Liver (tissue), 9 donors: ENCODE data around the gene VASH1. TPM values are rescaled to one million over a fixed set of nuclear protein-coding genes. Genes with fewer than 3 reads are reported as not detected.

ENCODE experiments used
- DNase-seq: peaks from one replicate; pipeline ENCODE4 v3.0.0-alpha.2; 2017; ENCODE audit warnings: low spot score
- H3K27ac ChIP-seq, 2 donors: one replicate each; pipeline ENCODE4 v1.7.0; 2013; ENCODE audit warnings: inconsistent platforms in 2 of 2, low read length in 2 of 2, control low read depth in 1 of 2, low read depth in 1 of 2, mild to moderate bottlenecking in 1 of 2
- H3K27me3 ChIP-seq, 4 donors: one replicate each; pipeline versions ENCODE4 v1.6.1 to v1.7.0; 2013; ENCODE audit warnings: low read length in 3 of 4, inconsistent platforms in 1 of 4, mild to moderate bottlenecking in 1 of 4, moderate library complexity in 1 of 4; ENCODE audit not compliant: control insufficient read depth in 4 of 4, insufficient read depth in 4 of 4
- H3K36me3 ChIP-seq, 4 donors: one replicate each; pipeline versions ENCODE4 v1.6.1 to v1.7.0; 2013; ENCODE audit warnings: low read length in 3 of 4, mild to moderate bottlenecking in 3 of 4, low read depth in 1 of 4, moderate library complexity in 1 of 4; ENCODE audit not compliant: control insufficient read depth in 4 of 4, insufficient read depth in 3 of 4
- H3K4me1 ChIP-seq, 4 donors: one replicate each; pipeline versions ENCODE4 v1.6.1 to v1.7.0; 2013; ENCODE audit warnings: low read length in 3 of 4, mild to moderate bottlenecking in 3 of 4, moderate library complexity in 1 of 4; ENCODE audit not compliant: control insufficient read depth in 4 of 4, insufficient read depth in 4 of 4
- H3K4me3 ChIP-seq, 3 donors: one replicate each; pipeline versions ENCODE4 v1.6.1 to v1.7.0; 2013; ENCODE audit warnings: low read length in 3 of 3, control low read depth in 1 of 3, low read depth in 1 of 3, mild to moderate bottlenecking in 1 of 3
- H3K9ac ChIP-seq, 2 donors: one replicate each; pipeline ENCODE4 v1.7.0; 2013; ENCODE audit warnings: low read length in 2 of 2, mild to moderate bottlenecking in 2 of 2, moderate library complexity in 2 of 2, control low read depth in 1 of 2, low read depth in 1 of 2
- H3K9me3 ChIP-seq, 4 donors: one replicate each; pipeline versions ENCODE4 v1.6.1 to v1.7.0; 2013; ENCODE audit warnings: low read length in 3 of 4; ENCODE audit not compliant: control insufficient read depth in 4 of 4
- ATF3 ChIP-seq: IDR thresholded peaks from 2 replicates; pipeline ENCODE4 v1.6.1; 2016; ENCODE audit warnings: antibody characterized with exemption
- CTCF ChIP-seq: fragments of 150-350 bp; IDR thresholded peaks from 2 replicates; pipeline ENCODE4 v1.5.1; 2017; ENCODE audit warnings: improper control_type of control experiment, low read depth, low read length; ENCODE audit not compliant: missing input control
- EGR1 ChIP-seq, 2 donors: IDR thresholded peaks; 2 replicates each; pipeline ENCODE4 v1.6.1; 2016 to 2018; ENCODE audit warnings: antibody characterized with exemption in 2 of 2, low read depth in 2 of 2
- FOXA1 ChIP-seq: IDR thresholded peaks from 2 replicates; pipeline ENCODE4 v1.6.1; 2016; ENCODE audit warnings: antibody characterized with exemption
- FOXA2 ChIP-seq: IDR thresholded peaks from 2 replicates; pipeline ENCODE4 v1.6.1; 2016; ENCODE audit warnings: antibody characterized with exemption
- GABPA ChIP-seq, 2 donors: IDR thresholded peaks in 1 of 2; conservative IDR thresholded peaks in 1 of 2; 2 replicates each; pipeline ENCODE4 v1.6.1; 2016; ENCODE audit warnings: antibody characterized with exemption in 2 of 2, mild to moderate bottlenecking in 1 of 2, moderate library complexity in 1 of 2
- HNF4A ChIP-seq, 2 donors: conservative IDR thresholded peaks; 2 replicates each; pipeline ENCODE4 v1.6.1; 2016; ENCODE audit warnings: antibody characterized with exemption in 2 of 2, mild to moderate bottlenecking in 2 of 2
- HNF4G ChIP-seq: IDR thresholded peaks from 2 replicates; pipeline ENCODE4 v1.6.1; 2016; ENCODE audit warnings: antibody characterized with exemption
- JUND ChIP-seq, 2 donors: IDR thresholded peaks; 2 replicates each; pipeline ENCODE4 v1.6.1; 2016; ENCODE audit warnings: antibody characterized with exemption in 2 of 2
- MAX ChIP-seq: IDR thresholded peaks from 2 replicates; pipeline ENCODE4 v1.6.1; 2016; ENCODE audit warnings: antibody characterized with exemption
- NR2F2 ChIP-seq: IDR thresholded peaks from 2 replicates; pipeline ENCODE4 v1.6.1; 2016; ENCODE audit warnings: antibody characterized with exemption
- RAD21 ChIP-seq, 2 donors: IDR thresholded peaks; 2 replicates each; pipeline ENCODE4 v1.6.1; 2016; ENCODE audit warnings: antibody characterized with exemption in 2 of 2, mild to moderate bottlenecking in 2 of 2
- REST ChIP-seq: IDR thresholded peaks from 2 replicates; pipeline ENCODE4 v1.6.1; 2016; ENCODE audit warnings: antibody characterized with exemption, mild to moderate bottlenecking
- RXRA ChIP-seq, 2 donors: IDR thresholded peaks; 2 replicates each; pipeline ENCODE4 v1.6.1; 2017 to 2018; ENCODE audit warnings: antibody characterized with exemption in 2 of 2, mild to moderate bottlenecking in 1 of 2
- SP1 ChIP-seq: IDR thresholded peaks from 2 replicates; pipeline ENCODE4 v1.6.1; 2018; ENCODE audit warnings: antibody characterized with exemption, mild to moderate bottlenecking
- TAF1 ChIP-seq: conservative IDR thresholded peaks from 2 replicates; pipeline ENCODE4 v1.6.1; 2016; ENCODE audit warnings: antibody characterized with exemption, mild to moderate bottlenecking
- YY1 ChIP-seq: IDR thresholded peaks from 2 replicates; pipeline ENCODE4 v1.6.1; 2016; ENCODE audit warnings: antibody characterized with exemption, mild to moderate bottlenecking
- ZBTB33 ChIP-seq: IDR thresholded peaks from 2 replicates; pipeline ENCODE4 v1.6.1; 2016; ENCODE audit warnings: antibody characterized with exemption
- WGBS: extraction: QIAGEN DNeasy Blood & Tissue Kit; methylation state at CpG from one replicate; pipeline ENCODE4 v1.1.7; 2013; 5-methylcytosine and 5-hydroxymethylcytosine counted together
- polyA plus RNA-seq, 2 donors: library from polyadenylated mRNA; stranded (reverse) in 1 of 2; unstranded in 1 of 2; fragments of 200-250 nt in 1 of 2; fragments of >200 nt in 1 of 2; fragmentation: Nextera tagmentation in 1 of 2; extraction: Ambion mirVana in 1 of 2; gene quantifications; one replicate each; pipeline versions ENCODE4 v1.2.1 to v1.2.3, GENCODE V29; 2013 to 2015
- total RNA-seq, 2 donors: library from RNA; depleted of rRNA; stranded (reverse); fragments of >200 nt; gene quantifications; one replicate each; pipeline ENCODE4 v1.2.3, GENCODE V29; 2014
- donor health status: healthy.
- donor health status: healthy.
- donor health status: healthy.
- donor health status: healthy.
- donor health status: healthy.

VASH1 gene
- total and polyA plus RNA-seq, 4 donors = 0.94 to 5.9 (median 4.3) TPM

GRCh38 chr14:76767681-76768656 is 6.7 kb downstream of the VASH1 start:
- Histone ChIP-seq H3K4me3 (no peak overlapping the region), H3K27me3 (peaks cover 0 to under 1% (median 0%) of the 10 kb centered on the region in 4 donors), H3K27ac (peak overlapping the region; percentile 55 to 78), H3K36me3 (no peaks in the 10 kb centered on the region), H3K9me3 (no peaks in the 10 kb centered on the region), H3K9ac (no peak overlapping the region), H3K4me1 (peaks cover 0 to 8% (median 0%) of the 10 kb centered on the region in 4 donors)
- 40% methylated on average over 15 of the region's 15 CpGs for WGBS
- DNase-seq = peak; percentile 66
- peak in 1 of 2 donors; percentile 13 for TF ChIP-seq RAD21 (IDR thresholded peaks at IDR 0.05)
- TF ChIP-seq MAX = peak; percentile 48
- peak; percentile 6 for TF ChIP-seq CTCF
- TF ChIP-seq GABPA (IDR thresholded peaks at IDR 0.05 in 1 of 2, conservative IDR thresholded peaks at IDR 0.05 in 1 of 2) = no peak
- TF ChIP-seq SP1 = no peak
- TF ChIP-seq JUND (IDR thresholded peaks at IDR 0.05) = no peak
- no peak for TF ChIP-seq REST
- no peak for TF ChIP-seq EGR1 (IDR thresholded peaks at IDR 0.05; ENCODE audit: low read depth in 2 of 2)
- no peak for TF ChIP-seq ATF3
- no peak for TF ChIP-seq TAF1
- TF ChIP-seq RXRA (IDR thresholded peaks at IDR 0.05) = peak in 1 of 2 donors; percentile 15
- no peak for TF ChIP-seq FOXA2
- TF ChIP-seq YY1 = peak; percentile 19
- TF ChIP-seq NR2F2 = no peak
- TF ChIP-seq HNF4A (conservative IDR thresholded peaks at IDR 0.05) = no peak
- no peak for TF ChIP-seq ZBTB33
- no peak for TF ChIP-seq FOXA1
- TF ChIP-seq HNF4G = no peak
